Natural killer cell (primary cell): ENCODE data around the gene SERPINA3. TPM values are rescaled to one million over a fixed set of nuclear protein-coding genes. Genes with fewer than 3 reads are reported as not detected.

ENCODE experiments used
- ATAC-seq, 3 donors: fragments of 150-1000 bp in 2 of 3; fragments of 200-7000 bp in 1 of 3; cut with Tn5 transposase; 1 replicate in 1 of 3; 2 replicates in 2 of 3; pipeline ENCODE4 v1.10.0; 2021; ENCODE audit warnings: mild to moderate bottlenecking in 2 of 3, moderate library complexity in 2 of 3
- DNase-seq, 2 donors: peaks; one replicate each; pipeline versions ENCODE4 v3.0.0 to v3.0.0-alpha.2; 2013 to 2021; ENCODE audit warnings: mixed read lengths in 1 of 2
- H3K27ac ChIP-seq: one replicate; pipeline ENCODE4 v1.5.1; 2013; ENCODE audit warnings: mild to moderate bottlenecking, low read length
- H3K27me3 ChIP-seq: one replicate; pipeline ENCODE4 v1.6.1; 2013; ENCODE audit warnings: low read length; ENCODE audit not compliant: control insufficient read depth, insufficient read depth
- H3K36me3 ChIP-seq: one replicate; pipeline ENCODE4 v1.6.1; 2013; ENCODE audit warnings: low read length; ENCODE audit not compliant: control insufficient read depth, insufficient read depth
- H3K4me1 ChIP-seq: one replicate; pipeline ENCODE4 v1.6.1; 2013; ENCODE audit warnings: low read length; ENCODE audit not compliant: control insufficient read depth, insufficient read depth
- H3K4me3 ChIP-seq: one replicate; pipeline ENCODE4 v1.5.1; 2013; ENCODE audit warnings: low read length
- H3K9me3 ChIP-seq: one replicate; pipeline ENCODE4 v1.6.1; 2013; ENCODE audit warnings: low read length; ENCODE audit not compliant: control insufficient read depth, insufficient read depth
- H3K27ac Mint-ChIP-seq, 2 donors: one replicate each; pipeline ENCODE4 v1.8.0; 2022; ENCODE audit warnings: mild to moderate bottlenecking in 2 of 2, mixed read lengths in 2 of 2, moderate library complexity in 1 of 2
- H3K27me3 Mint-ChIP-seq, 2 donors: one replicate each; pipeline ENCODE4 v1.8.0; 2022; ENCODE audit warnings: low read depth in 2 of 2, mixed read lengths in 2 of 2
- H3K36me3 Mint-ChIP-seq: one replicate; pipeline ENCODE4 v1.8.0; 2022; ENCODE audit warnings: mixed read lengths
- H3K4me1 Mint-ChIP-seq, 2 donors: one replicate each; pipeline ENCODE4 v1.8.0; 2022; ENCODE audit warnings: mixed read lengths in 2 of 2
- H3K4me3 Mint-ChIP-seq: one replicate; pipeline ENCODE4 v1.8.0; 2022; ENCODE audit warnings: mild to moderate bottlenecking, moderate library complexity, mixed read lengths
- H3K9me3 Mint-ChIP-seq, 2 donors: one replicate each; pipeline ENCODE4 v1.8.0; 2022; ENCODE audit warnings: mixed read lengths in 2 of 2
- CTCF ChIP-seq: fragments of 200-600 bp; IDR thresholded peaks from one replicate; pipeline ENCODE4 v1.8.0; 2022; ENCODE audit warnings: antibody characterized with exemption
- WGBS: methylation state at CpG from one replicate; pipeline ENCODE4 v1.1.7; 2013; ENCODE audit warnings: missing lambda C conversion rate; ENCODE audit not compliant: insufficient coverage; 5-methylcytosine and 5-hydroxymethylcytosine counted together
- intact Hi-C: fragments of 100-400 bp; cut with micrococcal nuclease; formaldehyde crosslinking; loops from one replicate; pipeline ENCODE4 v1.14.2; 2022
- total RNA-seq, 4 donors: library from RNA; stranded (reverse); fragments of 120-200 nt in 1 of 4; gene quantifications; one replicate each; pipeline versions ENCODE4 v1.2.3 to v1.2.4, GENCODE V29; 2013 to 2022

Gene SERPINA3
- total RNA-seq, 3 donors from 2014 or later (not counting 1 experiment from before 2014, with no cell fraction given): not detected

GRCh38 chr14:94638961-94639817 lies 27.0 kb downstream of the SERPINA3 start:
- Mint-ChIP-seq H3K27me3 (no peaks in the 10 kb centered on the region), H3K4me3 (no peak overlapping the region), H3K36me3 (no peaks in the 10 kb centered on the region), H3K4me1 (no peaks in the 10 kb centered on the region), H3K9me3 (no peaks in the 10 kb centered on the region), H3K27ac (no peak overlapping the region)
- no peak for DNase-seq
- Histone ChIP-seq H3K27ac (no peak overlapping the region), H3K4me3 (no peak overlapping the region), H3K9me3 (no peaks in the 10 kb centered on the region), H3K4me1 (no peaks in the 10 kb centered on the region), H3K36me3 (no peaks in the 10 kb centered on the region), H3K27me3 (no peaks in the 10 kb centered on the region)
- TF ChIP-seq CTCF: no peak
- no peak for ATAC-seq
- 85% methylated on average over 11 of the region's 11 CpGs for WGBS
- intact Hi-C loops: no loop called here

GRCh38 chr14:94640721-94641631 lies 28.8 kb downstream of the SERPINA3 start:
- no peaks in the 10 kb centered on the region for H3K27me3 ChIP-seq
- no peaks in the 10 kb centered on the region for H3K36me3 ChIP-seq
- H3K27ac ChIP-seq: no peak overlapping the region
- H3K27me3 Mint-ChIP-seq: peaks cover 0 to 4% of the 10 kb centered on the region in 2 donors
- H3K27ac Mint-ChIP-seq: no peak overlapping the region
- H3K4me1 ChIP-seq: no peaks in the 10 kb centered on the region
- no peak overlapping the region for H3K4me3 ChIP-seq
- ATAC-seq (no peak), DNase-seq (no peak)
- intact Hi-C loops: no loop called here
- H3K4me3 Mint-ChIP-seq: no peak overlapping the region
- no peaks in the 10 kb centered on the region for H3K9me3 Mint-ChIP-seq
- 91% methylated on average over 10 of the region's 10 CpGs for WGBS
- TF ChIP-seq CTCF: no peak
- H3K4me1 Mint-ChIP-seq: no peaks in the 10 kb centered on the region
- H3K36me3 Mint-ChIP-seq: no peaks in the 10 kb centered on the region
- H3K9me3 ChIP-seq: no peaks in the 10 kb centered on the region

- H3K4me3 Mint-ChIP-seq: no peak overlapping the region
- Histone ChIP-seq H3K27me3 (no peaks in the 10 kb centered on the region), H3K4me3 (no peak overlapping the region), H3K4me1 (no peaks in the 10 kb centered on the region), H3K27ac (no peak overlapping the region), H3K36me3 (no peaks in the 10 kb centered on the region), H3K9me3 (no peaks in the 10 kb centered on the region)
- ATAC-seq: no peak
- DNase-seq: no peak
- no peak for TF ChIP-seq CTCF
- H3K27me3 Mint-ChIP-seq: peaks cover 0 to 4% of the 10 kb centered on the region in 2 donors
- intact Hi-C loops: no loop called here
- H3K4me1 Mint-ChIP-seq: no peaks in the 10 kb centered on the region
- H3K36me3 Mint-ChIP-seq: no peaks in the 10 kb centered on the region
- WGBS: 89% methylated on average over 12 of the region's 12 CpGs
- no peak overlapping the region for H3K27ac Mint-ChIP-seq
- no peaks in the 10 kb centered on the region for H3K9me3 Mint-ChIP-seq
Observed at GRCh38 chr14:94641632-94641955, 29.4 kb downstream of the SERPINA3 start.
